Amygdala (tissue), 56 donors: Measurements from ENCODE around the gene LINC01488.

Source experiments
- DNase-seq, 56 donors: peaks; one replicate each; lab custom pipeline; 2025; lab: John Stamatoyannopoulos, UW

The LINC01488 gene

GRCh38 chr11:69540118-69541000 is 58.9 kb downstream of the LINC01488 start:
- DNase-seq = peak in 22 of 56 donors; percentile 20 to 74 (median 50)

DNA sequence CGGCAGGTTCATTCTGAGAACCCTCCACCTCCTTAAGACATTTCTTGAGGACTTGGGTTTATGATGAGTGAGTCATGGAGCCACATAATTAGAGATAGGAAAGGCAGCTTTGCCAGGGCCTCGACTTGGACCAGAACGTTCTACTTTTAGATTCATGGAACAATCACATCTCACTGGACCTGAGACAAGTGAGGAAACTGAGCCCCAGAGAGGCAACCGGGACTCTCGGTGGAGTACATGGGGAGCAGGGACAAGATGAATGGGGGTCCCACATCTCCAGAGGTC is 59.5 kb downstream of the LINC01488 start:
- no peak for DNase-seq

GRCh38 chr11:69541501-69542313 is 60.2 kb downstream of the LINC01488 start:
- DNase-seq = no peak

DNA sequence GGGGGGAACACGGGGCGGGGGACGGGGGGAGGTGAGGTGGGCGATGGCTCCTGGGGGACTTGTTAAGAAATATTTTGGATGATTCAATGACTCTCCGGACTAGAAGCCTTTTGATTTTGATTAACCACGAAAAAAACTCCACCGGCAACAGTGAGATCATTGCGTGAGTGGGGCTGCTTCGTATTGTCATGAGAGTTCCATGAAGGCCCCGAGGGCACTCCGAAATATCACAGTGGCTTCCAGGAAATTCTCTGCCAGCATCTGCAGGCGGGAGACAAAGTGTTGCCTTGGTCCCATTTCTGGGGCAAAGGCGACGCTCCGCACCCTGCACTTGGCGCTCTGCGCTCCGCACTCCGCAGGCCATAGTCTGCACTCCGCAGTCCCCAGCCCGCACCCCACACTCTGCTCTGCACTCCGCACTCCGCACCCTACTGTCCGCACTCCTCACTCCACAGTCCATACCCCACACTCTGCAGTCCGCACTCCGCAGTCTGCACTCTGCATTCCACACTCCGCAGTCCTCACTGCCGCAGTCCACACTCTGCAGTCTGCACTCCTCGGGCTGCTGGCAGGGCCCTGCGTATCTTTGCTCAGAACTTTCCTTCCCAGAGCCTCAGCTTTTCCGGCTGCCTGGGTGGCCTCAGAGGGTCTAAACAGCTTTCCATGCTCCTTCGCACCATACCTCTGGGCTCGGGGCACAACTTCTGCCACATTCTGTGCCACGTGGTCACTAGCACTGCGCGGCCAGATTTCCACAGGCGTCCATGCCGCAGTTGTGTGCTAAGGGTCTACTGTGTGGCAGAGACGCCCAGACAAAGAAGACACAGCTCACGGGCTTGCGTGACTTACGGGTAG is 61.1 kb downstream of the LINC01488 start:
- no peak for DNase-seq
